Chondrocyte (in vitro differentiated cells): ENCODE data around the gene PLCE1. TPM values are rescaled to one million over a fixed set of nuclear protein-coding genes. Genes with fewer than 3 reads are reported as not detected.

ENCODE experiments used
- DNase-seq: peaks from one replicate; pipeline ENCODE4 v3.0.0; 2021; ENCODE audit warnings: mixed read lengths, low spot score
- H3K27ac Mint-ChIP-seq: one replicate; pipeline ENCODE4 v1.8.0; 2021; ENCODE audit warnings: mild to moderate bottlenecking, moderate library complexity, mixed read lengths; ENCODE audit not compliant: unreplicated experiment
- H3K27me3 Mint-ChIP-seq: 2 replicates; pipeline ENCODE4 v1.8.0; 2021; ENCODE audit warnings: low read depth, mixed read lengths
- H3K36me3 Mint-ChIP-seq: 2 replicates; pipeline ENCODE4 v1.8.0; 2021; ENCODE audit warnings: low read depth, mixed read lengths
- H3K4me1 Mint-ChIP-seq: 2 replicates; pipeline ENCODE4 v1.8.0; 2021; ENCODE audit warnings: low read depth, mild to moderate bottlenecking, mixed read lengths
- H3K4me3 Mint-ChIP-seq: one replicate; pipeline ENCODE4 v1.8.0; 2021; ENCODE audit warnings: mild to moderate bottlenecking, moderate library complexity, mixed read lengths; ENCODE audit not compliant: unreplicated experiment
- H3K9me3 Mint-ChIP-seq: 2 replicates; pipeline ENCODE4 v1.8.0; 2021; ENCODE audit warnings: low read depth, mixed read lengths
- total RNA-seq: library from RNA; stranded (reverse); gene quantifications from 3 replicates; pipeline ENCODE4 v1.2.1, GENCODE V29; 2021
- TF ChIP-seq, protein P1 (sequence below): fragments of 200-600 bp; sonication (generic); IDR thresholded peaks from 2 replicates; pipeline ENCODE4 v1.5.0; 2021; ENCODE audit warnings: antibody characterized with exemption, mild to moderate bottlenecking, moderate library complexity

Gene PLCE1
- total RNA-seq, 1 donor from 2014 or later = 10.6 TPM

DNA sequence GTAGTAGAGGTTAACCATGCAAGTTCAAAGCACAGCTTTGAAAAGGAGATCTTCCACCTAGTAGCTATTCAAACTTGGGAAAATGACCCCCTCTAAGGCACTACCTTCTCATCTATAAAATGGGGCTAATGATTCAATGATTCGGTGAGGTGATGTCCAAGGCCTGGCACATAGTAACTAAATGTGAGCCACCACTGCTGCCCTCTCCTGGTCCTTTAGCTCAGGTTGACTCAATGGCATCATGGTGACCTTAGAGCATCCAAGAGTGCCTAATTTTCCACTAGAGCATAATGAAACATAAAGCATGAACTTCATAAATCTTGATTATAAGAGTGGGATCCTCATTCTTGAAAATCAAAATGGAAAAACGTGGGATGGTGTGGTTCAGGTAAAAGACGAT lies 16.3 kb upstream of the PLCE1 start:
- Mint-ChIP-seq H3K36me3 (no peaks in the 10 kb centered on the region), H3K9me3 (peaks cover 8% of the 10 kb centered on the region), H3K27ac (no peak overlapping the region), H3K4me1 (peaks cover 2% of the 10 kb centered on the region), H3K27me3 (peaks cover 2% of the 10 kb centered on the region), H3K4me3 (no peak overlapping the region)
- DNase-seq = no peak
- TF ChIP-seq, protein P1, sequence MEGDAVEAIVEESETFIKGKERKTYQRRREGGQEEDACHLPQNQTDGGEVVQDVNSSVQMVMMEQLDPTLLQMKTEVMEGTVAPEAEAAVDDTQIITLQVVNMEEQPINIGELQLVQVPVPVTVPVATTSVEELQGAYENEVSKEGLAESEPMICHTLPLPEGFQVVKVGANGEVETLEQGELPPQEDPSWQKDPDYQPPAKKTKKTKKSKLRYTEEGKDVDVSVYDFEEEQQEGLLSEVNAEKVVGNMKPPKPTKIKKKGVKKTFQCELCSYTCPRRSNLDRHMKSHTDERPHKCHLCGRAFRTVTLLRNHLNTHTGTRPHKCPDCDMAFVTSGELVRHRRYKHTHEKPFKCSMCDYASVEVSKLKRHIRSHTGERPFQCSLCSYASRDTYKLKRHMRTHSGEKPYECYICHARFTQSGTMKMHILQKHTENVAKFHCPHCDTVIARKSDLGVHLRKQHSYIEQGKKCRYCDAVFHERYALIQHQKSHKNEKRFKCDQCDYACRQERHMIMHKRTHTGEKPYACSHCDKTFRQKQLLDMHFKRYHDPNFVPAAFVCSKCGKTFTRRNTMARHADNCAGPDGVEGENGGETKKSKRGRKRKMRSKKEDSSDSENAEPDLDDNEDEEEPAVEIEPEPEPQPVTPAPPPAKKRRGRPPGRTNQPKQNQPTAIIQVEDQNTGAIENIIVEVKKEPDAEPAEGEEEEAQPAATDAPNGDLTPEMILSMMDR = no peak

DNA sequence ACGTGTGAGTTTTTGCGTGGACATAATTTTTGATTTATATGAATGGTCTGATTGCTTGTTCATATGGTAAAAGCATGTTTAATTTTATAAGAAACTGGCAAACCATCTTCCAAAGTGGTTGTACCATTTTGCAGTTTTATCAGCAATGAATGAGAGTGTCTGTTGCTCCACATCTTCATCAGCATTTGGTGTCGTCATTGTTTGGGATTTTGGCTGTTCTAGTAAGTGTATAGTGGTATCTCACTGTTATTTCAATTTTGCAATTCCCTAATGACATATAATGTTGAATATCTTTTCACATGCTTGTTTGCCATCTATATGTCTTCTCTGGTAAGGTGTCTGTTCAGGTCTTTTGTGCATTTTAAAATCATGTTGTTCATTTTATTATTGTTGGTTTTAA lies 13.2 kb upstream of the PLCE1 start:
- Mint-ChIP-seq H3K4me3 (no peak overlapping the region), H3K36me3 (no peaks in the 10 kb centered on the region), H3K9me3 (peaks cover 8% of the 10 kb centered on the region), H3K27ac (no peak overlapping the region), H3K4me1 (no peaks in the 10 kb centered on the region), H3K27me3 (peaks cover 2% of the 10 kb centered on the region)
- TF ChIP-seq, protein P1 = no peak
- DNase-seq = no peak

DNA sequence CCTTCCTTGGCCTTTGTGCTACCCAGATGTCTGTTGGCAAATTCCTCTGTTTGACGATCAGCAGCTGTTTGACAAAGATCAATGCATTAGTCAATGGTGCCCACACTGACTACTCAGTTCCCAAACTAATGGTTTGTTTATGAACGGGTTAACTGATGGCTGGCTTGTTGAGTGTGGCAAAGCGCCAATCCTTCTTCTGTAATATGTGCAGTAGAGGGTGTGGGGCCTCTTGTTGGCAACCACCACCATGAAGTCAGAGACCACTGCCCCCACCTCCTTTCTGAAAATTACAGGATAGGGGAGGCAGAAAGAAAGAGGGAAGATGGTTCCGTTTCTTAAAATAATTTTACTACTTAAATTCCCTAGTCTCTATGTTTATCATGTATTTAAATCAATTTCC lies 2.6 kb upstream of the PLCE1 start:
- Mint-ChIP-seq H3K4me1 (peaks cover 50% of the 10 kb centered on the region), H3K27ac (peak overlapping the region; percentile 76), H3K9me3 (no peaks in the 10 kb centered on the region), H3K4me3 (no peak overlapping the region), H3K27me3 (no peaks in the 10 kb centered on the region), H3K36me3 (no peaks in the 10 kb centered on the region)
- TF ChIP-seq, protein P1 = no peak
- DNase-seq = no peak

DNA sequence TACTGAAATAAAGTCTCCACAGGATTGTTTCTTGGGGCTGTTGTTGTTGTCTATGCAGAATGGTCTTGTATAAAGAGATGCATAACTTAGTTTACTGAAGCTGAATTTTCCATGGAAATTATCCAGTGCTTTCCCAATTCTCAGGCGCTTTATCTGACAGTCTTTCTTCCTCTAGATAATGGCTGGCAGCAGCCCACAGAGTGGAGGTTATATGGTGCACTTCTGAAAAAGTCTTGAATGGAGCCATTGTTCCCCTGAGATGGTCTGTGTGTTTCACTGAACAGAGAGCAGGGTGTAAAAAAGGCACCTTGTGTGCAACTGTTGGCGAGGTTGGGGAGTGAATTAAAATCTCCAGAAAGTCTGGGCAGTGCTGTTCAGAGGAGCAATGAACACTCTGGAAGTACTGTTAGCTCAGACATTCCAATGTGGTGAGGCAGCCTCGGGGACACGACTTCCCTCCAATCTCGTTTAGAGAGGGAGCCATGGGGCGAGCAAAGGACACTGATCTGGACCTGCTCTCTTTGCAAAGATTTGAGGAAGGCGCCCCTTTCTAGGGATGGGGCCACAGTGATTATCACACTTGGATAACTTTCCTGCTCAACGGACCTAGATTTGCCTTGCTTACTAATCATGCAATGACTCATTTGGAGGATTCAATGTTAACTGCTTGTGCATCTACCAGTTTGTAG lies 2.0 kb upstream of the PLCE1 start:
- H3K36me3 Mint-ChIP-seq = no peaks in the 10 kb centered on the region
- H3K9me3 Mint-ChIP-seq = no peaks in the 10 kb centered on the region
- no peaks in the 10 kb centered on the region for H3K27me3 Mint-ChIP-seq
- TF ChIP-seq, protein P1 = no peak
- peaks cover 53% of the 10 kb centered on the region for H3K4me1 Mint-ChIP-seq
- peak overlapping the region; percentile 88 for H3K27ac Mint-ChIP-seq
- DNase-seq = peak; percentile 74
- peak overlapping the region; percentile 47 for H3K4me3 Mint-ChIP-seq

DNA sequence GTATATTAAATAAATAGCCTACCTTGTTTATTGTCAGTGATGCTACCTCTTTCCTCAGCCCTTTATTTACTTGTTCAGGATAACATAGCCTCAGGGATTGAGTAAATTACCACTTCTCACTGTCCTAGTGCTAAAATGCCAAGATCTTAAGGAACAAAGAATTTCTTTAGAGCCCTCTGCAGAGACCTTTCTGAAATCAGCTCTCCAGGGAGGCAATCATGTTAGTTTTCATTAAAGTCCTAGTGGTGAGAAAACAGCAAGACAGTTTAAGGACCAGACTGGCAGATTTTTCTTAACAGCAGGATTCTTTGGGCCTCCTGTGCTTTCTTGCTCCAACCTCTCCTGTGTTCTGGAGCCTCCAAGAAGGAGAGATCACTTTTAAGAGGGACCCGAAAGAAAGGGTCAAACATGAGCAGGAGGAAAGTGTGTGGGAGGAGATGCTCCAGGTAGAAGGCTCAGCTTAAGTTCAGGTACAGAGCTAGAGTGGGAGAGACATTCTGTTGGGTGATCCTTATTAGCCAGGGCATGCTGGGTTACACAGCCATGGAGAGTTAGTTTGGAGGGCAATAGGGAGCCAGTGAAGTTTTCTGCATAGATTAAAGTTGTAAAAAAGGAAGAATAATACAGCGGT lies 1.2 kb upstream of the PLCE1 start:
- H3K27me3 Mint-ChIP-seq = no peaks in the 10 kb centered on the region
- H3K36me3 Mint-ChIP-seq = no peaks in the 10 kb centered on the region
- no peaks in the 10 kb centered on the region for H3K9me3 Mint-ChIP-seq
- peak overlapping the region; percentile 68 for H3K4me3 Mint-ChIP-seq
- peak overlapping the region; percentile 81 for H3K27ac Mint-ChIP-seq
- TF ChIP-seq, protein P1 = peak; percentile 74
- H3K4me1 Mint-ChIP-seq = peaks cover 53% of the 10 kb centered on the region
- DNase-seq = no peak
